Measurements from ENCODE around the gene SLC27A1. TPM values are rescaled to one million over a fixed set of nuclear protein-coding genes. Genes with fewer than 3 reads are reported as not detected.

The SLC27A1 gene
- total RNA-seq, 1 experiment from 2014 or later: 8.6 TPM

- TF ChIP-seq FOXP4 (CRISPR knock-in tag; IDR thresholded peaks at IDR 0.05): no peak
- no peak for TF ChIP-seq ZNF512 (CRISPR knock-in tag; IDR thresholded peaks at IDR 0.05; ENCODE audit: borderline replicate concordance)
- no peak for TF ChIP-seq NR1H2 (CRISPR knock-in tag; IDR thresholded peaks at IDR 0.05)
- no peak for TF ChIP-seq MXD4 (CRISPR knock-in tag; IDR thresholded peaks at IDR 0.05; ENCODE audit: borderline replicate concordance)
- no peak for TF ChIP-seq ERG (CRISPR knock-in tag; IDR thresholded peaks at IDR 0.05)
- no peak for TF ChIP-seq TEAD4 (CRISPR knock-in tag; IDR thresholded peaks at IDR 0.05)
- TF ChIP-seq, protein P1, sequence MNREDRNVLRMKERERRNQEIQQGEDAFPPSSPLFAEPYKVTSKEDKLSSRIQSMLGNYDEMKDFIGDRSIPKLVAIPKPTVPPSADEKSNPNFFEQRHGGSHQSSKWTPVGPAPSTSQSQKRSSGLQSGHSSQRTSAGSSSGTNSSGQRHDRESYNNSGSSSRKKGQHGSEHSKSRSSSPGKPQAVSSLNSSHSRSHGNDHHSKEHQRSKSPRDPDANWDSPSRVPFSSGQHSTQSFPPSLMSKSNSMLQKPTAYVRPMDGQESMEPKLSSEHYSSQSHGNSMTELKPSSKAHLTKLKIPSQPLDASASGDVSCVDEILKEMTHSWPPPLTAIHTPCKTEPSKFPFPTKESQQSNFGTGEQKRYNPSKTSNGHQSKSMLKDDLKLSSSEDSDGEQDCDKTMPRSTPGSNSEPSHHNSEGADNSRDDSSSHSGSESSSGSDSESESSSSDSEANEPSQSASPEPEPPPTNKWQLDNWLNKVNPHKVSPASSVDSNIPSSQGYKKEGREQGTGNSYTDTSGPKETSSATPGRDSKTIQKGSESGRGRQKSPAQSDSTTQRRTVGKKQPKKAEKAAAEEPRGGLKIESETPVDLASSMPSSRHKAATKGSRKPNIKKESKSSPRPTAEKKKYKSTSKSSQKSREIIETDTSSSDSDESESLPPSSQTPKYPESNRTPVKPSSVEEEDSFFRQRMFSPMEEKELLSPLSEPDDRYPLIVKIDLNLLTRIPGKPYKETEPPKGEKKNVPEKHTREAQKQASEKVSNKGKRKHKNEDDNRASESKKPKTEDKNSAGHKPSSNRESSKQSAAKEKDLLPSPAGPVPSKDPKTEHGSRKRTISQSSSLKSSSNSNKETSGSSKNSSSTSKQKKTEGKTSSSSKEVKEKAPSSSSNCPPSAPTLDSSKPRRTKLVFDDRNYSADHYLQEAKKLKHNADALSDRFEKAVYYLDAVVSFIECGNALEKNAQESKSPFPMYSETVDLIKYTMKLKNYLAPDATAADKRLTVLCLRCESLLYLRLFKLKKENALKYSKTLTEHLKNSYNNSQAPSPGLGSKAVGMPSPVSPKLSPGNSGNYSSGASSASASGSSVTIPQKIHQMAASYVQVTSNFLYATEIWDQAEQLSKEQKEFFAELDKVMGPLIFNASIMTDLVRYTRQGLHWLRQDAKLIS (CRISPR knock-in tag; IDR thresholded peaks at IDR 0.05; ENCODE audit: borderline replicate concordance): no peak
- no peak for TF ChIP-seq OVOL2 (CRISPR knock-in tag; IDR thresholded peaks at IDR 0.05; ENCODE audit: borderline replicate concordance)
Observed at GRCh38 chr19:17482877-17483604, 12.7 kb downstream of the SLC27A1 start (continued).

GRCh38 chr19:17483605-17484002 lies 13.3 kb downstream of the SLC27A1 start:
- peaks cover 7% of the 10 kb centered on the region; the same call in 1 of the 2 replicates for H3K27me3 Mint-ChIP-seq (ENCODE audit: low read depth)
- POLR2A ChIA-PET: interaction anchor here (0.6 kb wide), 1 partner anchor 79 kb away, joined by 3 read pairs; no protein-coding TSS in a partner anchor
- H3K36me3 Mint-ChIP-seq: no peaks in the 10 kb centered on the region
- DNase-seq (ENCODE audit: low spot score): no peak
- no peaks in the 10 kb centered on the region for H3K9me3 Mint-ChIP-seq
- H3K27ac Mint-ChIP-seq: no peak overlapping the region
- H3K4me1 Mint-ChIP-seq: peaks cover 20% of the 10 kb centered on the region
- no peak overlapping the region for H3K4me3 Mint-ChIP-seq
- CTCF ChIA-PET: interaction anchor here (0.7 to 5.5 kb wide), 3 partner anchors 13 to 42 kb away, joined by 3 to 25 read pairs (median 3); partner anchors contain the start of gene TMEM221
- ATAC-seq: no peak
- TF ChIP-seq ZNF232 (CRISPR knock-in tag; IDR thresholded peaks at IDR 0.05) (no peak), ZNF317 (CRISPR knock-in tag; IDR thresholded peaks at IDR 0.05; ENCODE audit: borderline replicate concordance, low read depth) (no peak), RORB (CRISPR knock-in tag; IDR thresholded peaks at IDR 0.05) (no peak), ZNF416 (CRISPR knock-in tag; IDR thresholded peaks at IDR 0.05) (no peak), FOXP1 (CRISPR knock-in tag; IDR thresholded peaks at IDR 0.05; ENCODE audit: borderline replicate concordance) (no peak), CDX4 (CRISPR knock-in tag; IDR thresholded peaks at IDR 0.05; ENCODE audit: borderline replicate concordance) (no peak), CREM (CRISPR knock-in tag; IDR thresholded peaks at IDR 0.05) (no peak)
- TF ChIP-seq, protein P2, sequence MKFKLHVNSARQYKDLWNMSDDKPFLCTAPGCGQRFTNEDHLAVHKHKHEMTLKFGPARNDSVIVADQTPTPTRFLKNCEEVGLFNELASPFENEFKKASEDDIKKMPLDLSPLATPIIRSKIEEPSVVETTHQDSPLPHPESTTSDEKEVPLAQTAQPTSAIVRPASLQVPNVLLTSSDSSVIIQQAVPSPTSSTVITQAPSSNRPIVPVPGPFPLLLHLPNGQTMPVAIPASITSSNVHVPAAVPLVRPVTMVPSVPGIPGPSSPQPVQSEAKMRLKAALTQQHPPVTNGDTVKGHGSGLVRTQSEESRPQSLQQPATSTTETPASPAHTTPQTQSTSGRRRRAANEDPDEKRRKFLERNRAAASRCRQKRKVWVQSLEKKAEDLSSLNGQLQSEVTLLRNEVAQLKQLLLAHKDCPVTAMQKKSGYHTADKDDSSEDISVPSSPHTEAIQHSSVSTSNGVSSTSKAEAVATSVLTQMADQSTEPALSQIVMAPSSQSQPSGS (CRISPR knock-in tag; IDR thresholded peaks at IDR 0.05; ENCODE audit: borderline replicate concordance, low read depth): no peak
- TF ChIP-seq, protein P3, sequence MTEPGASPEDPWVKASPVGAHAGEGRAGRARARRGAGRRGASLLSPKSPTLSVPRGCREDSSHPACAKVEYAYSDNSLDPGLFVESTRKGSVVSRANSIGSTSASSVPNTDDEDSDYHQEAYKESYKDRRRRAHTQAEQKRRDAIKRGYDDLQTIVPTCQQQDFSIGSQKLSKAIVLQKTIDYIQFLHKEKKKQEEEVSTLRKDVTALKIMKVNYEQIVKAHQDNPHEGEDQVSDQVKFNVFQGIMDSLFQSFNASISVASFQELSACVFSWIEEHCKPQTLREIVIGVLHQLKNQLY (CRISPR knock-in tag; IDR thresholded peaks at IDR 0.05): no peak
- TF ChIP-seq, protein P4, sequence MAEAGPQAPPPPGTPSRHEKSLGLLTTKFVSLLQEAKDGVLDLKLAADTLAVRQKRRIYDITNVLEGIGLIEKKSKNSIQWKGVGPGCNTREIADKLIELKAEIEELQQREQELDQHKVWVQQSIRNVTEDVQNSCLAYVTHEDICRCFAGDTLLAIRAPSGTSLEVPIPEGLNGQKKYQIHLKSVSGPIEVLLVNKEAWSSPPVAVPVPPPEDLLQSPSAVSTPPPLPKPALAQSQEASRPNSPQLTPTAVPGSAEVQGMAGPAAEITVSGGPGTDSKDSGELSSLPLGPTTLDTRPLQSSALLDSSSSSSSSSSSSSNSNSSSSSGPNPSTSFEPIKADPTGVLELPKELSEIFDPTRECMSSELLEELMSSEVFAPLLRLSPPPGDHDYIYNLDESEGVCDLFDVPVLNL (CRISPR knock-in tag; IDR thresholded peaks at IDR 0.05; ENCODE audit: borderline replicate concordance, low read depth): no peak
- TF ChIP-seq, protein P5, sequence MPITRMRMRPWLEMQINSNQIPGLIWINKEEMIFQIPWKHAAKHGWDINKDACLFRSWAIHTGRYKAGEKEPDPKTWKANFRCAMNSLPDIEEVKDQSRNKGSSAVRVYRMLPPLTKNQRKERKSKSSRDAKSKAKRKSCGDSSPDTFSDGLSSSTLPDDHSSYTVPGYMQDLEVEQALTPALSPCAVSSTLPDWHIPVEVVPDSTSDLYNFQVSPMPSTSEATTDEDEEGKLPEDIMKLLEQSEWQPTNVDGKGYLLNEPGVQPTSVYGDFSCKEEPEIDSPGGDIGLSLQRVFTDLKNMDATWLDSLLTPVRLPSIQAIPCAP (CRISPR knock-in tag; IDR thresholded peaks at IDR 0.05): no peak

All from WTC11 (cell line).